B cell (primary cell): ENCODE measurements around the gene TIGD3. TPM values are rescaled to one million over a fixed set of nuclear protein-coding genes. Genes with fewer than 3 reads are reported as not detected.

Experiments used
- ATAC-seq: fragments of 200-7000 bp; cut with Tn5 transposase; one replicate; pipeline ENCODE4 v1.10.0; 2021; ENCODE audit warnings: low read depth, mild to moderate bottlenecking, moderate number of reproducible peaks, moderate library complexity
- CTCF ChIA-PET: fragments of 350-600 bp; sonication (Branson Sonifier 250); formaldehyde crosslinking; loops from one replicate; lab custom pipeline; 2021; ENCODE audit warnings: antibody characterized with exemption, inconsistent platforms; lab: Charles Lee
- POLR2A ChIA-PET: fragments of 350-600 bp; sonication (Branson Sonifier 250); formaldehyde crosslinking; loops from one replicate; lab custom pipeline; 2021; ENCODE audit warnings: antibody characterized with exemption; lab: Charles Lee
- DNase-seq: peaks from one replicate; pipeline ENCODE4 v3.0.0; 2013
- H2AFZ ChIP-seq: 2 replicates; pipeline ENCODE4 v1.6.1; 2012; ENCODE audit warnings: mild to moderate bottlenecking, low read depth, low read length; ENCODE audit not compliant: insufficient read depth, poor library complexity, severe bottlenecking
- H3K27ac ChIP-seq, 2 donors: 1 replicate in 1 of 2; 2 replicates in 1 of 2; pipeline ENCODE4 v1.5.1; 2012 to 2013; ENCODE audit warnings: low read length in 2 of 2, mild to moderate bottlenecking in 2 of 2, moderate library complexity in 1 of 2
- H3K27me3 ChIP-seq, 4 experiments: fragments of 200-600 bp in 1 of 4; sonication (generic) in 1 of 4; replicated peaks in 1 of 4; 1 replicate in 2 of 4; 2 replicates in 2 of 4; pipeline versions ENCODE4 v1.6.1 to v1.7.0; 2013 to 2016; ENCODE audit warnings: low read length in 3 of 4, mild to moderate bottlenecking in 2 of 4, mixed read lengths in 1 of 4, moderate library complexity in 1 of 4; ENCODE audit not compliant: insufficient read depth in 4 of 4, control insufficient read depth in 3 of 4; ENCODE audit errors: control extremely low read depth in 1 of 4
- H3K36me3 ChIP-seq, 2 experiments: replicated peaks in 1 of 2; 1 replicate in 1 of 2; 2 replicates in 1 of 2; pipeline versions ENCODE4 v1.6.1 to v1.7.1; 2013; ENCODE audit warnings: low read length in 1 of 2; ENCODE audit not compliant: insufficient read depth in 2 of 2, control insufficient read depth in 1 of 2; ENCODE audit errors: control extremely low read depth in 1 of 2, extremely low read depth in 1 of 2
- H3K4me1 ChIP-seq, 2 donors: fragments of 200-600 bp in 1 of 2; sonication (generic) in 1 of 2; 1 replicate in 1 of 2; 2 replicates in 1 of 2; pipeline versions ENCODE4 v1.5.1 to v1.6.1; 2013 to 2017; ENCODE audit warnings: low read length in 2 of 2; ENCODE audit not compliant: control insufficient read depth in 2 of 2, insufficient read depth in 2 of 2
- H3K4me2 ChIP-seq: replicated peaks from 2 replicates; pipeline ENCODE3; 2012; ENCODE audit warnings: mild to moderate bottlenecking, low read depth, low read length; ENCODE audit not compliant: poor library complexity, severe bottlenecking
- H3K4me3 ChIP-seq, 5 experiments: fragments of 200-600 bp in 1 of 5; sonication (generic) in 1 of 5; 1 replicate in 3 of 5; 2 replicates in 2 of 5; pipeline versions ENCODE4 v1.5.1 to v1.7.0; 2011 to 2016; ENCODE audit warnings: low read length in 4 of 5, mild to moderate bottlenecking in 4 of 5, low read depth in 2 of 5, control low read depth in 1 of 5, moderate library complexity in 1 of 5; ENCODE audit not compliant: insufficient read depth in 1 of 5; ENCODE audit errors: control extremely low read depth in 1 of 5, extremely low read depth in 1 of 5
- H3K79me2 ChIP-seq: fragments of 200-600 bp; sonication (generic); one replicate; pipeline ENCODE4 v1.6.0; 2016; ENCODE audit warnings: low read length; ENCODE audit not compliant: control insufficient read depth, insufficient read depth
- H3K9ac ChIP-seq: fragments of 200-600 bp; sonication (generic); 2 replicates; pipeline ENCODE4 v1.6.1; 2017; ENCODE audit warnings: mild to moderate bottlenecking, low read length, moderate library complexity
- H3K9me3 ChIP-seq, 3 donors: one replicate each; pipeline versions ENCODE4 v1.6.1 to v1.7.1; 2013; ENCODE audit warnings: low read length in 2 of 3; ENCODE audit not compliant: control insufficient read depth in 2 of 3, insufficient read depth in 1 of 3; ENCODE audit errors: control extremely low read depth in 1 of 3
- H4K20me1 ChIP-seq: 2 replicates; pipeline ENCODE4 v1.6.0; 2012; ENCODE audit warnings: mild to moderate bottlenecking, low read length; ENCODE audit not compliant: insufficient read depth, control insufficient read depth, poor library complexity, severe bottlenecking
- H3K27ac Mint-ChIP-seq: one replicate; pipeline ENCODE4 v1.8.0; 2021; ENCODE audit warnings: mixed read lengths
- H3K27me3 Mint-ChIP-seq: one replicate; pipeline ENCODE4 v1.8.0; 2021; ENCODE audit warnings: mixed read lengths
- H3K4me1 Mint-ChIP-seq: one replicate; pipeline ENCODE4 v1.8.0; 2021; ENCODE audit warnings: mixed read lengths
- H3K4me3 Mint-ChIP-seq: one replicate; pipeline ENCODE4 v1.8.0; 2021; ENCODE audit warnings: mixed read lengths
- H3K9me3 Mint-ChIP-seq: one replicate; pipeline ENCODE4 v1.8.0; 2022; ENCODE audit warnings: mixed read lengths; ENCODE audit not compliant: insufficient read depth
- CTCF ChIP-seq: fragments of 200-600 bp; IDR thresholded peaks from one replicate; pipeline ENCODE4 v1.8.0; 2022; ENCODE audit warnings: antibody characterized with exemption, mild to moderate bottlenecking
- EZH2 ChIP-seq: IDR thresholded peaks from 2 replicates; pipeline ENCODE4 v1.6.1; 2012; ENCODE audit warnings: borderline replicate concordance, low read depth, mild to moderate bottlenecking, moderate library complexity, low read length; ENCODE audit not compliant: insufficient read depth, poor library complexity, severe bottlenecking
- WGBS: methylation state at CpG from one replicate; pipeline ENCODE4 v1.1.5; 2013; ENCODE audit warnings: missing lambda C conversion rate; ENCODE audit not compliant: insufficient coverage; 5-methylcytosine and 5-hydroxymethylcytosine counted together
- intact Hi-C: fragments of 100-400 bp; cut with micrococcal nuclease; formaldehyde crosslinking; loops from one replicate; pipeline ENCODE4 v1.10.0; 2022
- polyA plus RNA-seq: library from polyadenylated mRNA; depleted of rRNA; stranded (reverse); fragments of >200 nt; gene quantifications from 2 replicates; pipeline ENCODE4 v1.2.3, GENCODE V29; 2012
- total RNA-seq, 2 donors: library from RNA; stranded (reverse); fragments of 120-200 nt in 1 of 2; gene quantifications; 1 replicate in 1 of 2; 2 replicates in 1 of 2; pipeline versions ENCODE4 v1.2.3 to v1.2.4, GENCODE V29; 2013 to 2022

TIGD3 gene
- total and polyA plus RNA-seq, 2 donors (not counting 1 experiment from before 2014, with no cell fraction given), result 3.8 to 6.1 TPM

GRCh38 chr11:65379698-65380459 is 25.3 kb downstream of the TIGD3 start:
- Mint-ChIP-seq H3K27me3 (no peaks in the 10 kb centered on the region), H3K27ac (peak overlapping the region; percentile 85), H3K4me3 (no peak overlapping the region), H3K9me3 (no peaks in the 10 kb centered on the region), H3K4me1 (peaks cover 53% of the 10 kb centered on the region)
- Histone ChIP-seq H3K4me2 (no peak overlapping the region), H3K36me3 (peaks cover 0 to 15% of the 10 kb centered on the region in 2 experiments), H2AFZ (no peak overlapping the region), H3K9me3 (no peaks in the 10 kb centered on the region), H3K27me3 (no peaks in the 10 kb centered on the region), H3K27ac (peak overlapping the region in 1 of 2 donors; percentile 50), H3K9ac (no peak overlapping the region), H3K79me2 (peaks cover 44% of the 10 kb centered on the region), H3K4me1 (peaks cover 30 to 60% of the 10 kb centered on the region in 2 donors), H4K20me1 (no peaks in the 10 kb centered on the region), H3K4me3 (no peak overlapping the region)
- intact Hi-C loops, result loop anchor here (5.0 kb wide), 1 partner anchor 192 kb away; the partner anchor contains the start of genes FAM89B and ZNRD2
- ATAC-seq (no peak), DNase-seq (no peak)
- WGBS, result 99% methylated on average over 10 of the region's 13 CpGs
- ChIA-PET CTCF (interaction anchor here (0.5 to 12.5 kb wide), 10 partner anchors 15 to 161 kb away, joined by 3 to 252 read pairs (median 4); partner anchors contain the start of genes CDC42EP2, MALAT1 and NEAT1), POLR2A (interaction anchor here (0.6 to 7.2 kb wide), 7 partner anchors 24 to 129 kb away, joined by 3 to 107 read pairs (median 4); partner anchors contain the start of genes MALAT1 and NEAT1)
- no peak for TF ChIP-seq CTCF
- no peak for TF ChIP-seq EZH2
